Neural progenitor cell (in vitro differentiated cells): ENCODE measurements around the gene SDK2. TPM values are rescaled to one million over a fixed set of nuclear protein-coding genes. Genes with fewer than 3 reads are reported as not detected.

ENCODE experiments used
- DNase-seq: peaks from one replicate; pipeline ENCODE4 v3.0.0-alpha.2; 2016; ENCODE audit warnings: low spot score
- H2AFZ ChIP-seq: fragments of 200-600 bp; sonication (generic); replicated peaks from 2 replicates; pipeline ENCODE4 v1.6.1; 2016; ENCODE audit warnings: antibody characterized with exemption
- H3F3A ChIP-seq: fragments of 200-600 bp; sonication (generic); 2 replicates; pipeline ENCODE4 v1.6.1; 2016; ENCODE audit warnings: antibody characterized with exemption, low read depth
- H3K27ac ChIP-seq: fragments of 200-600 bp; sonication (generic); 2 replicates; pipeline ENCODE4 v1.5.1; 2016; ENCODE audit warnings: mild to moderate bottlenecking
- H3K27me3 ChIP-seq: fragments of 200-600 bp; sonication (generic); 2 replicates; pipeline ENCODE4 v1.6.1; 2016; ENCODE audit warnings: mild to moderate bottlenecking, moderate library complexity
- H3K36me3 ChIP-seq: fragments of 200-600 bp; sonication (generic); 2 replicates; pipeline ENCODE4 v1.5.1; 2016
- H3K4me1 ChIP-seq: fragments of 200-600 bp; sonication (generic); 2 replicates; pipeline ENCODE4 v1.6.1; 2016; ENCODE audit warnings: mixed run types
- H3K4me2 ChIP-seq: fragments of 200-600 bp; sonication (generic); 2 replicates; pipeline ENCODE4 v1.6.1; 2016
- H3K4me3 ChIP-seq: fragments of 200-600 bp; sonication (generic); 2 replicates; pipeline ENCODE4 v1.5.1; 2016
- H3K79me2 ChIP-seq: fragments of 200-600 bp; sonication (generic); 2 replicates; pipeline ENCODE4 v1.6.1; 2016; ENCODE audit warnings: low read depth
- H3K9ac ChIP-seq: fragments of 200-600 bp; sonication (generic); 2 replicates; pipeline ENCODE4 v1.6.1; 2016
- H3K9me3 ChIP-seq: fragments of 200-600 bp; sonication (generic); 2 replicates; pipeline ENCODE4 v1.5.1; 2016; ENCODE audit warnings: low read depth
- H4K20me1 ChIP-seq: fragments of 200-600 bp; sonication (generic); 2 replicates; pipeline ENCODE4 v1.6.1; 2016; ENCODE audit warnings: low read depth
- H3K27ac Mint-ChIP-seq: 3 replicates; pipeline ENCODE4 v1.8.0; 2021; ENCODE audit warnings: mixed read lengths
- H3K27me3 Mint-ChIP-seq: 2 replicates; pipeline ENCODE4 v1.8.0; 2022; ENCODE audit warnings: low read depth, mild to moderate bottlenecking, inconsistent platforms, moderate library complexity, mixed read lengths; ENCODE audit not compliant: insufficient read depth
- H3K36me3 Mint-ChIP-seq: 3 replicates; pipeline ENCODE4 v1.8.0; 2021; ENCODE audit warnings: mixed read lengths
- H3K4me1 Mint-ChIP-seq: 3 replicates; pipeline ENCODE4 v1.8.0; 2021; ENCODE audit warnings: mixed read lengths
- H3K4me3 Mint-ChIP-seq: 3 replicates; pipeline ENCODE4 v1.8.0; 2021; ENCODE audit warnings: mild to moderate bottlenecking, moderate library complexity, mixed read lengths
- H3K9me3 Mint-ChIP-seq: 3 replicates; pipeline ENCODE4 v1.8.0; 2020; ENCODE audit warnings: mixed read lengths
- EZH2 ChIP-seq: fragments of 200-600 bp; sonication (generic); IDR thresholded peaks from 2 replicates; pipeline ENCODE4 v1.6.1; 2017; ENCODE audit warnings: antibody characterized with exemption, mild to moderate bottlenecking, moderate library complexity
- EZH2phosphoT487 ChIP-seq: fragments of 200-600 bp; sonication (generic); IDR thresholded peaks from 2 replicates; pipeline ENCODE4 v1.6.1; 2017; ENCODE audit warnings: antibody characterized with exemption
- total RNA-seq: library from RNA; depleted of rRNA; stranded (reverse); fragments of >200 nt; gene quantifications from 2 replicates; pipeline ENCODE4 v1.2.3, GENCODE V29; 2015; ENCODE audit warnings: low replicate concordance
- TF ChIP-seq, protein P1 (sequence below): fragments of 200-600 bp; sonication (generic); IDR thresholded peaks from 2 replicates; pipeline ENCODE4 v1.5.1; 2017; ENCODE audit warnings: antibody characterized with exemption, mild to moderate bottlenecking

SDK2 gene
- total RNA-seq, 1 donor from 2014 or later: 15.3 TPM

DNA sequence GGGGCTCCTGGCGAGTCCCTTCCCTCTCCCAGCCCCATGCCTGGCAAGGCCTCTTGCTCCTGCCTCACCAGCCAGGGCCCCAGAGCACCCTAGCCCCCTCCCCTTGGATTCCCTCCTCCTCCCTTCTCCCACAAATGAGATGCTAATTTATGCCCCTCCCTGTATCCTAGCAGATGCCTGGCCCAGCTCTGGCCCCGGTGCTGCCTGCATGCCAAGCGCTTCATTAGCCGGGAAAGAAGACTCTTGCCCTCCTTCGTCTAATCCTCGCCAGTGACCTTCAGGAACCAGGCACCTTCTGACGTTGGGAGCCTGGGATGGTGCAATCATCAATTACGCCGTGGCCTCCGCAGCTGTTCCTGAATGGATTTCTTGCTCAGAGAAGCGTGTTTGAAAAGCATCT lies 127.8 kb downstream of the SDK2 start:
- peaks cover 15% of the 10 kb centered on the region for H3K27me3 Mint-ChIP-seq
- H3K36me3 ChIP-seq: no peaks in the 10 kb centered on the region

DNA sequence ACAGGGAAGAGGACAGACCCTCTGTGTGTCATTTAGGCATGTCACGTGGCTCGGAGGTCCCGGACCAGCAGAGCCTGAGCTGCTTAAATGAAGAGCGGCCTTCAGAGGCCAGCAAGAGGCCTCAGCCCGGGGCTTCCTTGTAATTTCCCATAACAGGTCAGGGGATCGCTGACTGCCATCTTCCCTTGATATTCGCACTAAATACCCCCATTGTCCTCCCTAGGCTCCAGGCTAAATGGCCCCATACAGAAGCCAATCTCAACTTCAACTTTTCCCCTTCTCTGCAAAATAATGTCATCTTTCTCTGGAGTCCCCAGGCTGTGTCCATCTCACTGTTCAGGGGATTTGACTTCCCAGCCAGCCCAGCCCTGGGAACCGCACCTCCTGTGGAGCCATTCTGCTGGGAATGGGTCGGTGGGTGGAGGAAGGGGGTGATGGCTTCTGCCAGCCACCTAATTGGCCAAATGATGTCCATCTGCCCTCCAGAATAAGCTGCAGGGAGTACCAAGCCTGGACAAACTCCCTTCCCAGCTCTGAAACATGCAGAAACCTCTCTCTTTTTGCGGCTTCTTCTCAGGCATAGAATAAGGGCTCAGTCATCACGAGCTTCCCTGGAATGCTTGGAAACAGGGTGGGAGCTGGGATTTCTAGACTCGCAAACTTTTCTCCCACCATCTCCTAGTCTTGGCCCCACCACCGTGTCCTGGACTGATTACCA lies 129.9 kb downstream of the SDK2 start:
- Histone ChIP-seq H3K9me3 (no peaks in the 10 kb centered on the region), H3K4me1 (peaks cover 31% of the 10 kb centered on the region), H3K27ac (no peak overlapping the region), H3K4me2 (no peak overlapping the region), H3K79me2 (peaks cover 5% of the 10 kb centered on the region), H3K9ac (no peak overlapping the region), H3F3A (peaks cover 3% of the 10 kb centered on the region), H2AFZ (no peak overlapping the region), H4K20me1 (peaks cover 98% of the 10 kb centered on the region), H3K27me3 (no peaks in the 10 kb centered on the region), H3K4me3 (no peak overlapping the region), H3K36me3 (no peaks in the 10 kb centered on the region)
- H3K27ac Mint-ChIP-seq: no peak overlapping the region
- no peak for DNase-seq
- H3K27me3 Mint-ChIP-seq: peaks cover 8% of the 10 kb centered on the region
- H3K36me3 Mint-ChIP-seq: peaks cover 3% of the 10 kb centered on the region
- H3K4me3 Mint-ChIP-seq: no peak overlapping the region
- TF ChIP-seq, protein P1, sequence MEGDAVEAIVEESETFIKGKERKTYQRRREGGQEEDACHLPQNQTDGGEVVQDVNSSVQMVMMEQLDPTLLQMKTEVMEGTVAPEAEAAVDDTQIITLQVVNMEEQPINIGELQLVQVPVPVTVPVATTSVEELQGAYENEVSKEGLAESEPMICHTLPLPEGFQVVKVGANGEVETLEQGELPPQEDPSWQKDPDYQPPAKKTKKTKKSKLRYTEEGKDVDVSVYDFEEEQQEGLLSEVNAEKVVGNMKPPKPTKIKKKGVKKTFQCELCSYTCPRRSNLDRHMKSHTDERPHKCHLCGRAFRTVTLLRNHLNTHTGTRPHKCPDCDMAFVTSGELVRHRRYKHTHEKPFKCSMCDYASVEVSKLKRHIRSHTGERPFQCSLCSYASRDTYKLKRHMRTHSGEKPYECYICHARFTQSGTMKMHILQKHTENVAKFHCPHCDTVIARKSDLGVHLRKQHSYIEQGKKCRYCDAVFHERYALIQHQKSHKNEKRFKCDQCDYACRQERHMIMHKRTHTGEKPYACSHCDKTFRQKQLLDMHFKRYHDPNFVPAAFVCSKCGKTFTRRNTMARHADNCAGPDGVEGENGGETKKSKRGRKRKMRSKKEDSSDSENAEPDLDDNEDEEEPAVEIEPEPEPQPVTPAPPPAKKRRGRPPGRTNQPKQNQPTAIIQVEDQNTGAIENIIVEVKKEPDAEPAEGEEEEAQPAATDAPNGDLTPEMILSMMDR: no peak
- TF ChIP-seq EZH2 (no peak), EZH2phosphoT487 (no peak)
- no peaks in the 10 kb centered on the region for H3K9me3 Mint-ChIP-seq
- H3K4me1 Mint-ChIP-seq: peaks cover 47% of the 10 kb centered on the region

More for the DNA sequence above, 127.8 kb downstream of the SDK2 start:
- Histone ChIP-seq H3K9me3 (no peaks in the 10 kb centered on the region), H3F3A (peaks cover 3% of the 10 kb centered on the region), H4K20me1 (peaks cover 100% of the 10 kb centered on the region), H3K4me2 (no peak overlapping the region), H3K4me1 (peaks cover 24% of the 10 kb centered on the region), H3K4me3 (no peak overlapping the region), H3K9ac (no peak overlapping the region), H3K79me2 (peaks cover 5% of the 10 kb centered on the region), H3K27me3 (no peaks in the 10 kb centered on the region), H2AFZ (no peak overlapping the region), H3K27ac (no peak overlapping the region)
- DNase-seq: no peak
- H3K4me3 Mint-ChIP-seq: no peak overlapping the region
- peak overlapping the region; percentile 82 for H3K27ac Mint-ChIP-seq
- TF ChIP-seq EZH2phosphoT487 (no peak), EZH2 (no peak)
- TF ChIP-seq, protein P1: no peak
- no peaks in the 10 kb centered on the region for H3K9me3 Mint-ChIP-seq
- peaks cover 4% of the 10 kb centered on the region for H3K36me3 Mint-ChIP-seq
- H3K4me1 Mint-ChIP-seq: peaks cover 52% of the 10 kb centered on the region

DNA sequence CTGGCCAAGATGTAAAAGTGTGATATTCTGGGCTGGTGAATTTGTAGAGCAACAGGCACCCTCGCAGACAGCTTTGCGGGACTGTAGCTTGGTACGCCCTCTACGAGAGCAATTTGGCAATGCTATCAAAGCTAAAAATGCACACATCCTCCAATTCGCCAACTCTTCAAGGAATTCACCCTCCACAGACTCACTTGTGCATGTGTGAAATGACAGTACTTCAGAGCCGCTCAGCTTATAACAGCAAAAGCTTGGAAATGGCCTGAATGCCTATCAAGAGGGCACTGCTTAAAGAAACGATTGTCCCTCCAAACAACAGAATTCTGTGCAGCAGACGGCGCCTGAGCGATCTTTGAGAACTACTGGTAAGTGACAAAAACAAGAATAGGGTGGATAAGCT lies 130.8 kb downstream of the SDK2 start:
- H3K9me3 Mint-ChIP-seq: no peaks in the 10 kb centered on the region
- no peak overlapping the region for H3K4me3 Mint-ChIP-seq
- H3K27me3 Mint-ChIP-seq: peaks cover 8% of the 10 kb centered on the region
- peak overlapping the region; percentile 15 for H3K27ac Mint-ChIP-seq
- Histone ChIP-seq H3K4me3 (no peak overlapping the region), H3F3A (peaks cover 3% of the 10 kb centered on the region), H3K9ac (no peak overlapping the region), H4K20me1 (peaks cover 98% of the 10 kb centered on the region), H3K27me3 (no peaks in the 10 kb centered on the region), H3K4me2 (no peak overlapping the region), H3K4me1 (peaks cover 31% of the 10 kb centered on the region), H3K36me3 (no peaks in the 10 kb centered on the region), H3K27ac (no peak overlapping the region), H2AFZ (no peak overlapping the region), H3K79me2 (peaks cover 5% of the 10 kb centered on the region), H3K9me3 (no peaks in the 10 kb centered on the region)
- H3K4me1 Mint-ChIP-seq: peaks cover 50% of the 10 kb centered on the region
- TF ChIP-seq, protein P1: no peak
- no peak for TF ChIP-seq EZH2phosphoT487
- no peak for TF ChIP-seq EZH2
- DNase-seq: peak; percentile 45
- peaks cover 3% of the 10 kb centered on the region for H3K36me3 Mint-ChIP-seq
